ENCODE measurements around the gene AGBL4.
A peak's percentile ranks its signal among the peaks of the same experiment; 100 is the strongest.

AGBL4 gene

GRCh38 chr1:49294539-49294938, 729.2 kb downstream of the AGBL4 start:
- no peak for DNase-seq

- no peak for DNase-seq
Measured at GRCh38 chr1:49293016-49293415, 730.7 kb downstream of the AGBL4 start.

GRCh38 chr1:49257211-49258049, 766.3 kb downstream of the AGBL4 start:
- DNase-seq: peak; percentile 3

GRCh38 chr1:49252917-49253316, 770.8 kb downstream of the AGBL4 start:
- DNase-seq: no peak

- no peak for DNase-seq
Measured at GRCh38 chr1:49251019-49251784, 772.6 kb downstream of the AGBL4 start.

GRCh38 chr1:49240709-49241221, 783.0 kb downstream of the AGBL4 start:
- no peak for DNase-seq

GRCh38 chr1:49234988-49235387, 788.8 kb downstream of the AGBL4 start:
- DNase-seq: no peak

- no peak for DNase-seq
Measured at GRCh38 chr1:49229555-49229954, 794.2 kb downstream of the AGBL4 start.

- DNase-seq: no peak
Measured at GRCh38 chr1:49226758-49227157, 797.0 kb downstream of the AGBL4 start.

- DNase-seq: no peak
Measured at GRCh38 chr1:49225464-49225863, 798.3 kb downstream of the AGBL4 start.

- no peak for DNase-seq
Measured at GRCh38 chr1:49213301-49213700, 810.5 kb downstream of the AGBL4 start.

GRCh38 chr1:49208712-49209111, 815.0 kb downstream of the AGBL4 start:
- no peak for DNase-seq

GRCh38 chr1:49204720-49205119, 819.0 kb downstream of the AGBL4 start:
- DNase-seq: no peak

GRCh38 chr1:49200738-49201137, 823.0 kb downstream of the AGBL4 start:
- DNase-seq: no peak

- DNase-seq: no peak
Measured at GRCh38 chr1:49199564-49199963, 824.2 kb downstream of the AGBL4 start.

- no peak for DNase-seq
Measured at GRCh38 chr1:49197081-49197480, 826.7 kb downstream of the AGBL4 start.

GRCh38 chr1:49190138-49190537, 833.6 kb downstream of the AGBL4 start:
- DNase-seq: no peak

GRCh38 chr1:49187056-49187455, 836.7 kb downstream of the AGBL4 start:
- no peak for DNase-seq

- no peak for DNase-seq
Measured at GRCh38 chr1:49185450-49185980, 838.2 kb downstream of the AGBL4 start.

- DNase-seq: no peak
Measured at GRCh38 chr1:49183489-49183888, 840.3 kb downstream of the AGBL4 start.

GRCh38 chr1:49181033-49181432, 842.7 kb downstream of the AGBL4 start:
- no peak for DNase-seq

GRCh38 chr1:49171941-49172593, 851.7 kb downstream of the AGBL4 start:
- no peak for DNase-seq

- no peak for DNase-seq
Measured at GRCh38 chr1:49166031-49166430, 857.7 kb downstream of the AGBL4 start.

Measured in CD4-positive, alpha-beta T cell treated with Interleukin-17A for 1 hour (primary cell).